ENCODE results near the gene ZNF160. TPM values are rescaled to one million over a fixed set of nuclear protein-coding genes. Genes with fewer than 3 reads are reported as not detected.
"Not testable (repeated sequence)": the region's sequence is repeated elsewhere in the genome, so short reads cannot be mapped to it uniquely, and the experiment has no call there.

Gene ZNF160
- total RNA-seq, result 15.7 TPM
- long read RNA-seq, full-length matches to known transcripts, result 11 of 18 reads
- long read RNA-seq, partial matches to known transcripts, result 1 of 18 reads
- long read RNA-seq, other reads (novel, unspliced or antisense), result 6 of 18 reads

DNA sequence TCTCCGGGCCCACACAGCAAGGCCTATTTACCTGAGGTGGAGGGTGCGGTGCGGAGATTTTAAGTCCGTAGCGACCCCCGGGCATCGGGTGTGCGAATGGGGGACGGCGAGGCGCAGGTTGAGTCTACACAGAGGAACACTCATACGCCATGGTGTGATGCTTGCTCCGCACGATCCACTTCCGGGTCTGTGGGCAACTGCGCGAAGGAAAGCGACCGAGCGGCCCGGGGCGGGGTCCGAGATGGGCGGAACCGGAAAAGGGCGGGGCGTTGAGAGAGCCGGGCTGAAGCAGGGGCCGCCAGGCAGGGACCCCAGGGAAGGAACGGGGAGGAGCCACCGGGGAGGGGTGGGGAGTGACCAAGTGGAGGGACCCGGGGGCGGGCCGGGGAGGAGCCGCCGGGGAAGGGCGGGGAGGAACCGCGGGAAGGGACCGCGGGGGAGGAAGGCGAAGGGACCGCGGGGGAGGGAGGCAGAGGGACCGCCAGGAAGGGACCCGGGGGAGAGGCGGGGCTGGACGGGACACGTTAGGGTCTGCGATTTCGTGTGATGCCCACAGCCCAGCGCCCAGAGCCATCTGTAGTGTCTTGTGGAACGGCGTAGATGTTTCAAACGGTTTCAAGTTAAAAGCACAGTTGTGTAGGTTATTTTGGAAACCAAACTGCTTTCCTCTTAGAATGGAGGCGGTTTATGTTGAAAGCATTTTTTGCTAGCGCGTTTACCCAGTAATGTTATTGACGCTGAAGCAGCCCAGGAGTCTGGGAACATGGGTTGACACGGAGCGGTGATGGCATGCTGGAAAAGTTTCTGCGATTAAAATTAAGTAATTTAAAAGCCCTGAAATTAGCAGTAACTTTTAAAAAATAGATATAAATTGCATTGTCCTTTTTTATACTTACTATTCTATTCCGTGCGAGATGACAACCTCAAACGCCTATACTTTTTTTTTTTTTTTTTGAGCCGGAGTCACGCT, at the start of gene ZNF160:
Gene ZNF160, minus strand, starts transcription at position 189 of the 970 bp plus-strand sequence. CDS start 17,146 bp downstream, outside the sequence.
- intact Hi-C loops (cut with DNase I), result no loop called here
- peak; percentile 99 for ATAC-seq (ENCODE audit: poor library complexity)
- peak; percentile 99 for DNase-seq

DNA sequence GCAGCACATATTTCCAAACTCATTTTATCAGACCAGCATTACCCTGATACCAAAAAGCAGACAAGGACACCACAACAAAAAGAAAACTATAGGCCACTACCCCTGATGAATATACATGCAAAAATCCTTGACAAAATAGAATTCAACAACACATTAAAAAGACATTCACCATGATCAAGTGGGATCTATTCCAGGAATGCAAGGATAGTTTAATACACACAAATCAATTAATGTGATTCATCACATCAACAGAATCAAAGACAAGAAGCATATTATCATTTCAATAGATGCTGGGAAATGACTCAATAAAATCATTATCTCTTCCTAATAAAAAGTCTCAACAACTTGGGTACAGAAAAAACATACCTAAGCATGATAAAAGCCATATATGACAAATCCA, 44.4 kb upstream of the ZNF160 start:
- no peak for DNase-seq
- no peak for ATAC-seq (ENCODE audit: poor library complexity)
- intact Hi-C loops (cut with DNase I), result no loop called here

DNA sequence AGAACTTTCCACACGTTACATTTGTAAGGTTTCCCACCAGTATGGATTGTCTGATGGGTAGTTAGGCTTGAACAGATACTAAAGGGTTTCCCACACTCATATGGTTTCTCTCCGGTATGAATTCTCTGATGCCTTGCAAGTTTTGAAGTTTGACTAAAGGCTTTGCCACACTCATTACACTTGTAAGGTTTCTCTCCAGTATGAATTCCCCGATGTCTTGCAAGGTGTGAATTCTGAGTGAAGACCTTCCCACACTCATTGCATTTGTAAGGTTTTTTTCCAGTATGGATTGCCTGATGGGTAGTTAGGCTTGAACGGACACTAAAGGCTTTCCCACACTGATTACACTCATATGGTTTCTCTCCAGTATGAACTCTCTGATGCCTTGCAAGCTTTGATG, 37.1 kb upstream of the ZNF160 start:
- intact Hi-C loops (cut with DNase I), result no loop called here
- ATAC-seq (ENCODE audit: poor library complexity), result no peak
- DNase-seq, result no peak

GRCh38 chr19:53136432-53136831, 33.2 kb upstream of the ZNF160 start:
- intact Hi-C loops (cut with DNase I), result no loop called here
- DNase-seq (no peak), ATAC-seq (ENCODE audit: poor library complexity) (no peak)

- intact Hi-C loops (cut with DNase I), result no loop called here
- DNase-seq, result peak; percentile 86
- peak; percentile 96 for ATAC-seq (ENCODE audit: poor library complexity)
Measured at GRCh38 chr19:53132141-53132991, 29.1 kb upstream of the ZNF160 start, which contains the start of gene ZNF415. Gene ZNF415, minus strand, starts transcription at chr19:53132910. Its CDS starts 10,234 bp downstream, at chr19:53122676.

- intact Hi-C loops (cut with DNase I), result no loop called here
- ATAC-seq (ENCODE audit: poor library complexity) (peak; percentile 21), DNase-seq (no peak)
Measured at GRCh38 chr19:53131727-53132126, 28.5 kb upstream of the ZNF160 start.

GRCh38 chr19:53131085-53131590, 27.9 kb upstream of the ZNF160 start:
- ATAC-seq (ENCODE audit: poor library complexity), result no peak
- no peak for DNase-seq
- intact Hi-C loops (cut with DNase I), result no loop called here

DNA sequence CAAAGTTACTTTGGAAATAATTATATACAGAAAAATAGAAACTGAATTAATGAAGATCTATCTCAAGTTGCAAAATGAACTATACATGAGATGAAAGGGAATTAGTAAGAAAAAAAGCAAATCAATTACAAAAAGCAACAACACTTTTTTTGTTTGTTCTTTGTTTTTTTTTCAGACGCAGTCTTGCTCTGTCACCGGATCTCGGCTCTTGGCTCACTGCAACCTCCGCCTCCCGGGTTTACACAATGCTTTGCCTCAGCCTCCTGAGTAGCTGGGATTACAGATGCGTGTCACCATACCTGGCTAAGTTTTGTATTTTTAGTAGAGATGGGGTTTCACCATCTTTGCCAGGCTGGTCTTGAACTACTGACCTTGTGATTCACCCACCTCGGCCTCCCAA, 27.3 kb upstream of the ZNF160 start:
- intact Hi-C loops (cut with DNase I), result no loop called here
- DNase-seq, result no peak
- ATAC-seq (ENCODE audit: poor library complexity), result no peak

DNA sequence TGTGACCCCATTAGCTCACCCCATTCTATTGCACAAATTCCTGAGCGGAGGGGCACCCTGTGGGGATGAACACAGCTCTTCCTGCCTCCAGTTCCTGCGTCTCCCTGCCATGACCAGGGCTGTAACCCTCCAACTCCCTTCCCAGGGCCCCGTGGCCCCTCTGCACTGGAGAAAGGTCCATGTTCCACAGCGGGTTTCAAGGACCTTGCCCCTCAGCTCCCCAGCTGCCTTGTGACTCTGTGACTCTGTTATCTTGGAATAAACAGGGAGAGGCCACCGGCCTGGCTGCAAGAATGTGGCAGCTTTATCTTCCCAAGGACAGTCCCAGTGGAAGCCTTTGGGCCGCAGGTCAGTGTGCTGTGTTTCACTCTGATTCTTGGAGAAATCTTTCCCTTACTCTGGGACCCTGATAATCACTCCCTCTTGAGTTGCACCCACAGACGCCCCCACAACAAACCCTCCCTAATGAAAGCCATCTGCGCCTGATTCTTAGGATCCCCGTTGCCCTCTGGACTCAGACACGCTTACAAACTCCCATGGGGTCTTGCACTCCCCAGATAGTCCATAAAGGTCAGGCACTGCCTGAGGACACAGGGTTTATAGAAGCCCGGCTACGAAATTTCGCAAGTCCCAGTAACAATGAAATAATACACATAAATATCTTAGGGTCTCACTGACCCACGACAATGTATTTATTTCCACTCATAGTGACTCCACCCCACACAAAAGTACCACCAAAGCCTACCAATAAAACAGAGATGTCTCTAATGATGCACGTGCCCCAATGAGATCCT, 23.7 kb upstream of the ZNF160 start:
- peak; percentile 76 for ATAC-seq (ENCODE audit: poor library complexity)
- DNase-seq; intact Hi-C loops (cut with DNase I): not testable (repeated sequence)

GRCh38 chr19:53123400-53123799, 20.2 kb upstream of the ZNF160 start:
- ATAC-seq (ENCODE audit: poor library complexity), result no peak
- intact Hi-C loops (cut with DNase I), result no loop called here
- no peak for DNase-seq

- ATAC-seq (ENCODE audit: poor library complexity) (no peak), DNase-seq (no peak)
- intact Hi-C loops (cut with DNase I), result no loop called here
Measured at GRCh38 chr19:53112286-53112685, 9.1 kb upstream of the ZNF160 start.

- intact Hi-C loops (cut with DNase I), result no loop called here
- DNase-seq, result no peak
- no peak for ATAC-seq (ENCODE audit: poor library complexity)
Measured at GRCh38 chr19:53109527-53109926, 6.3 kb upstream of the ZNF160 start.

DNA sequence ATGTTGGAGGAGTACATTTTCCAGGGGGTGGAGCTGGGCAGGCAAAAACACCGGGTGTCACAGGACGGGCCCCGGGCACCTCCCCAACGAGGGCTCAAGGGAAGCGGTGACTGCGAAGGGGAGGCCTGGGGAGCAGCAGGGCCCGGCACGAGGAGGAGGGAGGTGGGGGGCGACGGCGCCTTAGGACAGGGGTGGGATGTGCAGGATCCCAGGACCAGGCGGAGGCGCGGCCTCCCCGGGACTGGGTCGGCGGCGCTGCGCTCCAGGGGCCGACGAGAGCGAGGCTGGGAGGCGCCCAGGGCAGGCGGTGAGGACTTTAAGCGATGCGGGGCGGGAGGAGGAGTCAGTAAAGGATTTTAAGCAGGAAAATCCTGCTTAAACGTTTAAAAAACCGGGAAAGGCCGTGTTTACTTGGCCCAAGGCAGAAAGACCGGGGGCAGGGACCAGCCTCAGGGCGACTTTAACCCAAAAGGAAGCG, 427 bp downstream of the ZNF160 start:
- ATAC-seq (ENCODE audit: poor library complexity), result peak; percentile 44
- intact Hi-C loops (cut with DNase I), result no loop called here
- DNase-seq, result peak; percentile 54

DNA sequence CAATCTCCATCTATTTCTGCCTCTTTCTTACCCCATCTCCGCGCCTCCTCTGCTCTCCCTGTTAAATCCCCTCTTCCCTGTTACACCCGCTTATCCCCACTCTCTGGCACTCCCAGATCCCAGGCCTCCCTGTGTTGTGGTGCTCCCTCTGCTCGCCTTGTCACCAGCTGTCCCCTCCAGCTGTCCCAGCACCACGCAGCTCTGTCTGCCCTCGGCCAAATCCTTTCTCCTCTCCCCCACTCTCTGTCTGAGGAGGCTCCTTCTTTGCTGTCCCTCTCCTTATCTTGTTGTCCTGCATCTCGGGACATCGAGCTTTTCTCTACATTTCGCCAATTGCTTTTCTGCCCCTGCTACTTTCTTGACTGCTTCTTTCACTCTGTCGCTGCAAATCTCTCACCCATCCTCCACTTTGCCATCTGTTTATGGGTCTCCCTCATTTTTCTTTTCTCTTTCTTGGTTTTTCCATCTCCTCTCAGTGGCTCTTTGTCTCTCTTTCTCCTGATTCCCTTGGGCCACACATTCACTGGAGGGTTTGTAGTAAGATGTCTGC, 941 bp downstream of the ZNF160 start:
- intact Hi-C loops (cut with DNase I), result no loop called here
- ATAC-seq (ENCODE audit: poor library complexity) (no peak), DNase-seq (no peak)

GRCh38 chr19:53101518-53101917, 1.7 kb downstream of the ZNF160 start:
- no peak for DNase-seq
- intact Hi-C loops (cut with DNase I), result no loop called here
- ATAC-seq (ENCODE audit: poor library complexity), result no peak

- ATAC-seq (ENCODE audit: poor library complexity); DNase-seq; intact Hi-C loops (cut with DNase I): not testable (repeated sequence)
Measured at GRCh38 chr19:53098570-53098969, 4.7 kb downstream of the ZNF160 start.

DNA sequence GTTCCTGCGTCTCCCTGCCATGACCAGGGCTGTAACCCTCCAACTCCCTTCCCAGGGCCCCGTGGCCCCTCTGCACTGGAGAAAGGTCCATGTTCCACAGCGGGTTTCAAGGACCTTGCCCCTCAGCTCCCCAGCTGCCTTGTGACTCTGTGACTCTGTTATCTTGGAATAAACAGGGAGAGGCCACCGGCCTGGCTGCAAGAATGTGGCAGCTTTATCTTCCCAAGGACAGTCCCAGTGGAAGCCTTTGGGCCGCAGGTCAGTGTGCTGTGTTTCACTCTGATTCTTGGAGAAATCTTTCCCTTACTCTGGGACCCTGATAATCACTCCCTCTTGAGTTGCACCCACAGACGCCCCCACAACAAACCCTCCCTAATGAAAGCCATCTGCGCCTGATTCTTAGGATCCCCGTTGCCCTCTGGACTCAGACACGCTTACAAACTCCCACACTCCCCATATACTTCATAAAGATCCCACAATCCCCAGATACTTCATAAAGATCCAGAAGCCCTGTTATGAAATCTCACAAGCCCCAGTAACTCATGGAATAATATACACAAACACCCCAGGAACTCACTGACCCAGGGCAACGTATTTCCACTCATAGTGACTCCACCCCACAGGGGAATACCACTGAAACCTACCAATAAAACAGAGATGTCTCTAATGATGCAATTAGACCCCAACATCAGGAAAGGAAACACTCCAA, 6.1 kb downstream of the ZNF160 start:
- intact Hi-C loops (cut with DNase I), result not testable (repeated sequence)

More for the DNA sequence above, 6.1 kb downstream of the ZNF160 start:
- peak; percentile 84 for ATAC-seq (ENCODE audit: poor library complexity)
- not testable (repeated sequence) for DNase-seq
